Stimulated activated CD4-positive, alpha-beta T cell treated with anti-CD3 and anti-CD28 coated beads, Interleukin-1b, Interleukin-23, amount 100 ng/mL, for 24 hours (primary cell): Measurements from ENCODE around the gene RTN4R.

Experiments
- DNase-seq, 4 experiments: peaks; one replicate each; pipeline ENCODE4 v3.0.0-alpha.2; 2020; ENCODE audit warnings: low read depth in 4 of 4, low spot score in 1 of 4

Gene RTN4R

DNA sequence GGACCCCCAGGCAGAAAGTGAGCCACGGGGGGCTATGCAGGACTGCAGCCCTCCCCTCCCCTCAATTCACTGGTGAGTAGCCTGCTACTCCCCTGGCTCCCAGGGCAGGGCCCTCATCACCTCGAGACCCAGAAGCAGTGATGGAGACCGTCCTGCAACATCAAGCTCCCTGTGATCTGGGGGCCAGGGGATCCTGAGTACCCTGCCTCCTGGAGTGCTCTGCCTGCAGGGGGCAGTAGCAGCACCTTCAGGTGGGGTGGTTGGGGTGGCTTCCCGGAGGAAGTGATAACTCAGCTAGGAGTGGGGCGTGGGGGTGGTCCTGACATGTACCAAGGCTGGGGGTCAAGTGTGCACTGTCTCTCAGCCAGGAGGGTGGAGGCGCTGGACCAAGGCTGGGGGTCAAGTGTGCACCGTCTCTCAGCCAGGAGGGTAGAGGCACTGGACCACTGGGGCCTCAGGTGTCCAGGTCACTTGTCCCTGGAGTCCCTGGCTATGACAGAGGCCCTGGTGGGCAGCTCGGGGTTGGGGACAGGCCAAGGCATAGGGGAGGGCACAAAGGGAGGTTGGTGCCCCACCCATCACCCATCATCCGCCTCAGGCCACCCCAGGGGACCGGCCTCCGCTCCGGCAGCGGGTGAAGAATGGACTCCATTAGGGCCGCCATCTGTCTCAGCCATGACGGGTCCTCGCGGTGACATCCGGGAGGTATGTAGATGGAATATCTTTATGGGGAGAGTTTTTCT is 9.4 kb downstream of the RTN4R start:
- DNase-seq = no peak

DNA sequence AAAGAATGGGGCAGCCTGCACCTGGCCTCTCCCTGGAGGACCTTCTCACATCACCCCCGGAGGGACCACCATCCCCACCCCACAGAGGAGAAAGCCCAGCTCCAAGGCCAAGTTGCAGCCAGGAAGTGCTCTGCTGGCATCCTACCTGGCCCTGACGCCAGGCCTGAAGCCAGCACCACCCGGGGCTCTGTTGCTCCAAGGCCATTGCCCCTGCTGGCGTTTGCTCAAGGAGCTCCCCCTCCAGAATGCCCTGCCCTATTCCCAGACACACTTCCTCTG is 10.2 kb downstream of the RTN4R start:
- DNase-seq = no peak

DNA sequence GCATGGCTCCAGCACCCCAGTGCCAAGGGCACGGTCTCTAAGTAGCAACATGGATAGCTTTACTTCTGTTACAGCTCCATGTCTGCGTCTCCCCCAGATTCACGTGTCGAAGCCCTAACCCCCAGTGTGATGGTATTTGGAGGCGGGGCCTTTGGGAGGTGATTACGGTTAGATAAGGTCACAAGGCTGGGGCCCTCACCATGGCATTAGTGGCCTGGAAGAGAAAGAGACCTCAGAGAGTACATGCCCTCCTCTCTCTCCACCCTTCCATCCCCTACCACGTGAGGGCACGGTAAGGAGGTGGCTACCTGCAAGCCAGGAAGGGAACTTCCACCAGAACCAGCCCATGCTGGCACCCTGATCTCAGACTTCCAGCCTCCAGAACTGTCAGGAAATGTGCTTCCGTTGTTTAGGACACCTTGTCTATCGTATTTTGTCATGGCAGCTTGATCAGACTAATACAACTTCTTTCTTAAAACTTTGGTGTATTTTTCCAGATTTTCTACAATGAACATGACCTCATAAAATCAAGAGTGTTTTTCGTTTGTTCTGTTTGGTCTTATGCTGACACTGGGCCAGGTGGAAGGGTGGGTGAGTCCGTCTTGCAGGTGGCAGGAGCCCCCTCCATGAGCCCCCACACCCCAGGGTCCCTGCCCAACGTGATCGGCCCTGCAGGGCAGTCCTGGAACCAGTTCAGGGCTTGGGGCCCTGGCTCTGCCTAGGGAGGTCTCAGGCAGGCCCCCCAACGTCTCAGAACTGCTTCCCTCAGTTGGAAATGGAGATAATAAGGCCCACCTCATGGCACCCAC is 10.7 kb downstream of the RTN4R start:
- no peak for DNase-seq

DNA sequence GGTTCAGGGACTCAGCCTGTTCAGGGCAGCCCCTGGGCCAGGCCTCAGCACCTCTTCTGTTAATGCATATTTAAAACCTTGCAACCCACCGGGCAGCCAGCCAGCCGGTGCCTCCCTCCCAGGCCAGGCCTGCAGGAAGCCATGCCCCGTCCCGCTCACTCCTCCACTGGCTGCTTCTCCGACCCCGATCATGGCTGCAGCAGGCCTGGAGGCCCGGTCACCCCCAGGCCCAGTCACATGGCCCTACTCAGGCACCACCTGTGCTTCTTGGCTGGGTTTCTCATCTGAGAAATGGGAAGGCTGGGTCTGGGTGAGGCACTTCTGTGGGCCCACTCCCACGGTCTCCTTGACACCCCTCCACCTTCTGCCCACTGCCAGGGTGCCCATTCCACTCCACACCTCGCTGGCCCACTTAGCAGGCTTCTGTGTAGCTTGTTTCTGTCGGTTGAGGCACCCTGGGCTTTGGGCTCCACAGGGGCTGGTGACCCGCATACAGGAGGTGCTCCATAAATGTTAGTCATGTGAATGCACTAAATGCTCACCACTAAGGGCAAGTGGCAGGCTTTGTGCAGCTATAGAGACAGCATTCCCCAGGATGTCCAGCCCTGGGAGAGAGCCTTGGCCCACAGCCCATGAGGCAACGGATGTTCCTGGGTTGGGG is 11.4 kb downstream of the RTN4R start:
- DNase-seq = no peak

DNA sequence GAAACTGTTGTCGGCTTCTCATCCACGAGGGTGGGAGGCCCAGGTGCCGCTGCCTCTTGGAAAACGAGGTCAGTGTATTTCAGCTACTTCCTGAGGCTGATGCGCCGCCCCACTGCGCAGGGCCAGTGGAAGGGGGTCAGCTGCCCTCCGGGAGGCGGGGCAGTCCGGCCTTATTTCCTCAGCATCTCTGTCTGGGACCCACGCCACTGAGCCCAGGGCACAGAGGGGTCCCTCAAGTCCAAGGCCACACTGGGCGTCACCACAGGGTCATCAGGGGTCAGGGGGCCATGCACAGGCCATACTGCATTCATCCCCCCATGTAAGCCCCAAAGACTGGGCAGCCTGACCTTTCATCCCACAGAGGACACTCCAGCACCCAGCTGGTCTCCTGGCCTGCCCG is 12.1 kb downstream of the RTN4R start:
- DNase-seq = no peak

DNA sequence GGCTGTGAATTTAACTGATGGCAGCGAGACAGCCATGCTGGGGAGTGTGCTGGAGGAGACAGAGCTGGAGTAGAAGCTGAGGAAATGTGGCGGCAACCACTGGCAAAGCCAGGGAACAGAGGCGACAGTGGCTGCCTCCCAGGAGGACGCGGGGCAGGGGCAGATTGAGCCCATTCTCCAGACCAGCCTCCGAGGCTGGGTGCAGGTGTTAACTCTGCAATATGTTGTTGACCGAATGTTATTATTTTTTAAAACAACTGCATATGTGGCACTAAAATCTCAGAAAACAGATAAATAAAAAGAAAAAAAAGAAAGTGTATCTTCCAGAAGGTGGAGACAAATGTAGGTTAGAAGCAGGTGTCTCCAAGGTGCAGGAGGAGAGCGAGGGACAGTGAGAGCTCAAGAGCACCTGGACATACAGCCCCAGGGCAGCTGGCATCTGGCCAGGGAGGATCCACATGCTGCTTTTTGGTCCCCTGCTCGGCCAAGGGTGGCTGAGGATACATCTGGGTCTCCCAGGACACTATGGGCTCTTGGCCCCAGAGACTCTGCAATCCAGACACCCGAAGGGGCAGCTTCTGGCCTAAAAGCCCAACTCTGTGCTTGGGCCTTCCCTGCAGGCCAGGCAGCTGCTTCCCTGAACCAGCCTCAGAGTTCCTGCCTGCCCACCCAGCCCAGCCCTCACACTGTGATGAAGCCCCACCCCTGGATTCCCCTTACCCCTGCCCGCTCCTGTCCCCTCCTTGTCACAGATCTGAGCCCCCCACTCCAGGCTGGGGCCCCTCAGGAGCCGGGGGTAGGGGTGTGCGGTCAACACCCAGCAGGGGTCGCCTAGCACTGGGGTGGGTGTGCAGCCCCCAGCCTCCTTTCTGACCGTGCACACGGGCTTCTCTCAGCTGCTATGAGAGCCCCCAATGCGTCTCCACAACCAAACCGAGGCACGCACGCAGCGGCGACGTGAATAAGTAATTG is 12.9 kb downstream of the RTN4R start:
- no peak for DNase-seq

DNA sequence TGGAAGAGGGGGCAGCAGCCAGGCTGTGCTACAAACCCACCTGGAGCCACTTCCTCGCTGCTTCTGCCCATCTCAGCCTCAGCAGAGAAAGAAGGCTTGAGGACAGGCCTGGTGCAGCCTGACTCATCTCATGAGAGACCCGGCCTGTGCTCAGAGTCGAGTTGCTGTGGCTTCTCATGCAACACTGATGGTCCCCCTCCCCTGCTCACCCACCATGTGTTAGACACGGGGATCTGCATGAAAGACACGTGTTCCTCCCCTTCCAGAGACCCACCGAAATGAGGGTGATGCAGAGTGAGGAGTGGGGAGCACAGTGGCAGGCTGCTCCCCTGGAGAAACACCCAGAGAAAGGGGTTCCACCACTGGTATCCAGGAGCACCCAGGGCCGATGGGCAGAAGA is 15.0 kb downstream of the RTN4R start:
- DNase-seq = no peak

DNA sequence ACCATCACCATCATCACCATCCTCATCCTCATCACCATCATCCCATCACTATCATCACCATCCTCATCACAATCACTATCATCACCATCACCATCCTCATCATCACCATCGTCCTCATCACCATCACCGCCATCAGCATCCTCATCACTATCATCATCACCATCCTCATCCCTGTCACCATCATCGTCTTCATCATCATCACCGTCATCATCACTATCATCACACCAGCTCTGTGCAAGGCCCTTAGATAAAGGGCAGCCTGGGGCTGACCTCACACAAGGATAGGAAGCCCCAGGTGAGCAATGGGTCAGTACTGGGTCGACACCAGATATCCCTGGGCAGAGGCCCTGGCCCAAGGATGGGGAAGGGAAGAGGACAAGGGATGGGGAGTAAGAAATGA is 16.1 kb downstream of the RTN4R start:
- DNase-seq = no peak

DNA sequence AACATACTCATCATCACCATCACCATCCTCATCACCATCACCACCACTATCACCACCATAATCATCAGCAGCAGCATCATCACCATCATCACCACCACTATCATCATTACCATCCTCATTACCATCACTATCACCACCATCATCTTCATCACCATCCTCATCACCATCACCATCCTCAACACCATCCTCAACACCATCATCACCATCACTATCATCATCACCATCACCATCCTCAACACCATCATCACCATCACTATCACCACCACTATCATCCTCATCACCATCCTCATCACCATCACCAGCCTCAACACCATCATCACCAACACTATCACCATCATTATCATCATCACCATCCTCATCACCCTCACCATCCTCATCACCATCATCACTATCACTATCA is 16.6 kb downstream of the RTN4R start:
- DNase-seq = no peak

DNA sequence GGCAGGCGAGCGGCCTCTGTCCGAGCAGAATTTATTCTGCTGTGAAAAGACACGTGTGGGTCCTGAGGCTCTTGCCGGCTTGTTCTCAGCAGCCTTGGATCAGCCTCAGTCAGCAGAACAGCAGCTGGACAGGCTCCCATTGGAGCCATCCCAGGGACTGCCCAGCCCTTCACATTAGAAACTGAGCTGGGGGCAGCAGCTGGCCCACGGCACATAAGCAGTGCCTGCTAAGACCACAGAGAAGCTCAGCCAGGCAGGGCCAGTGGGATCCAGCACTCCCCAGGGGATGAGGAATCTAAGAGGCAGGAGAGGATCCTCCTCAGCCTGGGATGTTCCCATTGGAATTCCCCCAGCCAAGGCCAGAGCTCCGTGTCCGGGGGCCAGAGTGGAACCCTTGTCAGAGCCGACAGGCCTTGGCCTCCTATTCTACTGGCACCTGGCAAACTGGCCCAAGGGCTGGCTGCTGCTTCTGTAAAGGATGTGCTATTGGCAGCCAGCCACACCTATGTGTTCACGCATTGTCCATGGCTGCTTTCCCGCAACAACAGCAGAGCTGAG is 18.2 kb downstream of the RTN4R start:
- DNase-seq = no peak

DNA sequence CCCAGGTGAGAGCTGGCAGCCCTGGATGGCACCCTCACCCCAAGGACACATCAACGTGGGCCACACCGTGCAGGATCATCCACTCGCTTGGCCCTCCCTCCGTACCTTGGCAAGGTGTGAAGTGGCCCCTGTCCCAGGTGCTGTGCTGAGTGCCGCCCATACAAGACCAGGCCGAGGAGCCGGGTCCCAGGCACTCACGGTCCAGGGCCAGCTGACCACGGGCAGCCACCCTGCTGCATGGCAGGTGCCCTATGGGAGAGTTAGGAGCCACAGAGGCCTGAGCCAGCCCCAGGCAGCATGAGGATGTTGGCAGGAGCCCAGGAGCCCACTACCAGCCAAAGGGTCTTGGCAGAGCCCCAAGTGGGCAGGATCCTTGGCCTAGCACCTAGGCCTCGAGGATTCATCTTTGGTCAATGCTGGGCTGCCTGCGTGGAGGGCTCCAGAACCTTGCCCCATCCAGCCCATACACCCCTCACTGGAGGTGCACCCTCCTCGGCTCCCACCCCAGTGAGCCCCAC is 19.6 kb downstream of the RTN4R start:
- DNase-seq = no peak

DNA sequence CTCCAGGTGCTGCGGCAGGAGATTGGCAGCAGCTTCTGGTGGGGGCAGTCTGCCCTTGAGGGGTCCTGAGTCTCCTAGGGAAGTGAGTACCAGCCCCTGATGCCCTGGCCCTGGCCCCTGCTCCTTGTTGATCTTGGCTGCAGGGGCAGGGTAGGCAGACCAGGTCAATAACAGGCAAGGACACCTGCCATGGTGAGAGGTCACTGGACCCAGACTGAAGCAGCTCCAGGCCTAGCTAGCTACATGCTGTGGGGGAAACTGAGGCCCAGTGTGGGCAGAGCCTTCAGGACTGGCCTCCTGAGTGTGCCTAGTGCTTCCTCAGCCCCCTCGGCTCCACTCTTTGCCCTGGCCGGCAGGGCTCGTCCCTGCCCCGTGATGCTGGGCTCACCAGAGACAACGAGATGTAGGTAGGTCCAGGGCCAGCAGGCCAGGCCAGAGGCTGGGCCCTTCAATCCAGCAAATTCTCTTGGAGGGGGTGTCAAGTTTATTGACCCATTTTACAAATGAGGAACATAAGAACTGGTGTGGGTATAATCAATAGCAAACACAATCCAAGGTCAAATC is 20.4 kb downstream of the RTN4R start:
- no peak for DNase-seq

DNA sequence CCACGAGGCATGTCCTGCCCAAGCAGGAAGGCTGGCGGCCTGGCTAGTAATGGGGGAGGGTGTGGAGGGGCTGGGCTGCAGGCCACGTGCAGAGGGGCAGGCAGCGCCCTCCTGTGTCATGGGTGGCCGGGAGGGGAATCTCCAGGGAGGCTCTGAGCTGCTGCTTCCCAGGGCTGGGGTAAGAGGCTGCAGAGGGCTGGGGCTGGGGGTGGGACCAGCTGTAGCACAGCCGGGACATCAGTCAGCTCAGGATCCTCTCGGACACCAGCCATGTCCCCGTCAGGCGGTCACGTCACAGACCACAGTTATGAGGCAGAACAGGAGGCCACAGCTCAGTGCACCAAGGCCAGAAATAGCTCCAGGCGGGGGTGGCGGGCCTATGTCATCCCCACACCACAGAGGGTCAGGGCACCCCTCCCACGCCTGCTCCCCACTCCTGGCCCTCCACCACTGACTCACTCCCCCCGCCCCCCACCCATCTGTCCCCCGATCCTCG is 21.1 kb downstream of the RTN4R start:
- no peak for DNase-seq

DNA sequence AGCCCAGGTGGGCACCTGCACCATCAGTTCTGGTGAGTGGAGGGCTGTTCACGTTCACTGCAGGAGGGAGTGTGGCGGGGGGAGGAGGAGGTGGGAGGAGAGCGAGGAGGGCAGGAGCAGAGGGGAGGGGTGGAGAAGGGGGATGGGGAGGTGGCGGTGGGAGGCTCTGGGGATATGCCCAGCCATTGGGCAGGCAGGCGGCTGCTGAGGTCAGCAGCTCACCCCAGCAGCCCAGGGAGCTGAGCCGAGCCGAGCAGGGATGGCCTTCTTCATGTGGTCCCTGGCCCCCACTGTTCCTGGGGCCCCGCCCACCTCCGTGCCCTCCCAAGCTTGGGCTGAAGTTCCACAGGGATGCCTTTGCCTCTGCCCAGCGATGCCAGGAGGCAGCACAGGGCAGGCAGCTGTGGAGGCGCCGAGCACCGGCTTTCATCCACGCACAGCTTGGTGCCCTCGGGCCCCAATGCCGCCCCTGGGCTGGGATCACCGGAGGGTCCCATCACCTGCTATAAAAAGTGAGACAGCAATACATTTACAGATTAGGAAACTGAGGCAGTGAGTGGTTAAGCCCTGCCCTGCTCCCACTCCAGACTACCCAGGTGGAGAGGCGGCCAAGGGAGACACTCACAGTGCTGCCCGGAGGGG is 21.6 kb downstream of the RTN4R start:
- DNase-seq = no peak

DNA sequence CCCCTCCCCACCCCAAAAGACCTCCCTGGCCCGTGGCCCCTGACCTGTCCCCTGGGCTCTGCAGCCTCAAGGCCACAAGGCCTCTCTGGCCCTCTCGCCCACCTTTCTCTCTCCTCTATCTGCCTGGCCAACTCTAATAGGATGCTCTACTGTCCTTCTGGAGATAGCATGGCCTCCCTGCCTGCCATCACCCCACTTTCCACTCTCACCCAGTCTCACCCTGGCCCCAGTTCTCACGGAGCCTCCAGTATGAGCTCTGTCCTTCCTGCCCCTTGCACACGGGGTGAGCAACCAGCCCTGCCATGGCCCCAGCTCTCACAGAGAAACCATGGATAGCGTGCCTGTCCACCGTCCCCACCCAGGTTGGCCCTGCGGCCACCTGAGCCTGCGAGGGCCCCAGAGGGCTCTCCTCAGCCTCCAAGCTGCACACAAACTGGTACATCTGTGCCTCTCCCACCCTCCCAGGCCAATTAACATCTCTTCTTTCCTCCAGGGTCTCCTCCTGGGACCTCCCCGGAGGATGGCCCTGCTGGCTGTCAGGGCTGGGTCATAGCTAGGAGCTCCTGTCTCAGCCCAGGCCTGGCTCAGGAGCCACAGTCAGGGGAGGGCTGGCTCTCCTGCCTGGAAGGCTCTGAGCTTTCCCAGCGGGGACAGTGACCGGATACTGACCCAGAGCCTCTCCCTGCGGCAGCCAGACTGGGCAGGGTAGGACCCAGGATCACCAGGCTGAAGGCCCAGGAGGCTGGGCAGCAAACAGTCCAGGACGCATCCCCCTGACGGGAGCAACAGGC is 22.3 kb downstream of the RTN4R start:
- DNase-seq = no peak

DNA sequence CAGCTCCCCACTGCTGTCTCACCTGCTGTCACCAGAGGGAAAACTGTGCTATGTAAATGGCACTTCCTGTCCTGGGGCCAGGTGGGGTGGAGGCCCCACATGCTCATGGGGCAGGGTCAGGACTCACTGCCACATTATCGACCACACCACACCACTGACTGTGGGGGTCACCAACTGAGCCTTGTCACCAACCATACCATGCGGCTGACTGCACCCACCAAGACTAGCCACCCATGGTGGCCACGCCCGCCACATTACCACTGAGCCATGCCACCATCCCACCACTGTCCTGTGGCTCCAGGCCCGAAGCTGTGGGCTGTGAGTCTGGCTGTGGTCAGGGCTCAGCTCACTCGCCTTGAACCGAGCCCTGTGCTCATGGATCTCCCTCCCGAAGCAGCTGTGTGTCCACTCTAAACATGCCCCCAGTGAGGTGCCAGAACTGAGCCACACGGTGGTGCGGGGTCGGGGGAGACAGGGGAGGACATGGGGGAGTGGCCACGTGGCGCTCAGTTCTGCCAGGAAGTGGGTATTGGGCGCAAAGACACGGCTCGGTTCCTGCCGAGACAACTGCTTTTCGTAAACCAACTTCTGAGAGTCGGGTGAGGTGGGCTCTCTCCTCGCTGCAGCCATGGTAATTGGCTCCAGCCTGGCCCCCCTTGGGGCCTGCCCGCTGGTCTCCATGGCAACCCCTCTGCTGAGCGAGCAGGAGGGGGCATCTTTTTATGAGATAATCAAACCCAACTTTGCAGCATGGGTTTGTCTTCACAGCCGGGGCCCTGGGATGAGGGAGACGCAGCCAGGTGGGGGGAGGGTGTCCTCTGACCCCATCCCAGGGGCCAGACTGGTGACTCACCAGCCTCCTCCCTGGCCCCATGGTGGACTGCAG is 23.2 kb downstream of the RTN4R start:
- no peak for DNase-seq

DNA sequence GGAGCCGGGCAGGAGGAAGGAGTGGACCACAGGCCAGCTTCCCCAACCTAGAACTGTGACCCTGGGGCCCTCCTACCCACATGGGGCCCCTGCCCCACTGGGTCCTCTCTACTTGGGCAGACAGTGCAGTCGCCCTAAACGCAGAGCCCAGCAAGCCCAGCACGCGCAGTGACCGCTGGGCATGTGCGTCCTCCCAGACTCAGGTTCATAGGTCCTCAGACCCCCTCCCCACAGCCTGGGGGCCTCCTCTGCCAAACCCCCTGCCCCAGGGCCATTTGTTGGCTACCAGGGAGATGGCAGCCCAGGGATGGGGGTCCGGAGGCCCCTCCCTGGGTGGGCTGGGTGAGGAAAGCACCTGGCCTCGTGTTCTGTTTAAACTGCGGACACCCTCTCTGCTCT is 23.9 kb downstream of the RTN4R start:
- no peak for DNase-seq
